ENCODE results near the gene SCYGR2.
"Not testable (repeated sequence)": the region's sequence is repeated elsewhere in the genome, so short reads cannot be mapped to it uniquely, and the experiment has no call there.

DNA sequence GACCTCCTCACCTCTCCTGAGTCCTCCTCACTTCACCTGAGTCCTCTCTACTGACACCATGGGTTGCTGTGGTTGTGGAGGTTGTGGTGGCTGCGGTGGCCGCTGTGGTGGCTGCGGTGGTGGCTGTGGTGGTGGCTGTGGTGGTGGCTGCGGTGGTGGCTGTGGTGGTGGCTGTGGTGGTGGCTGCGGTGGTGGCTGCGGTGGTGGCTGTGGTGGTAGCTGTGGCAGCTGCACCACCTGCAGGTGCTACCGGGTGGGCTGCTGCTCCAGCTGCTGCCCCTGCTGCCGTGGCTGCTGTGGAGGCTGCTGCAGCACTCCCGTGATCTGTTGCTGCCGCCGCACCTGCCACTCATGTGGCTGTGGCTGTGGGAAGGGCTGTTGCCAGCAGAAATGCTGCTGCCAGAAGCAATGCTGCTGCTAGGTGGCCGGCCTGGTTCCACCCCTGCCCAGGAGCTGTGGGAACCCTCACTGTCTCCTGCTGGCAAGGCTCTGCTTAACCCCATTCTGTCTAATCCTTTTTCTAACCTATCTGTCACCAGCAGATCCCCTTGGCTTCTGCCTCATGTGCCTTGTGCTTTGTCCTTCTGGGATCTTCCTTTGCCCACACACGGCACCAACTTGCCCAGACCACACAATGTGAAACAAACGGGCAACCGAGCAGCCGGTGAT lies at the start of gene SCYGR2:
- TF ChIP-seq, protein P1, sequence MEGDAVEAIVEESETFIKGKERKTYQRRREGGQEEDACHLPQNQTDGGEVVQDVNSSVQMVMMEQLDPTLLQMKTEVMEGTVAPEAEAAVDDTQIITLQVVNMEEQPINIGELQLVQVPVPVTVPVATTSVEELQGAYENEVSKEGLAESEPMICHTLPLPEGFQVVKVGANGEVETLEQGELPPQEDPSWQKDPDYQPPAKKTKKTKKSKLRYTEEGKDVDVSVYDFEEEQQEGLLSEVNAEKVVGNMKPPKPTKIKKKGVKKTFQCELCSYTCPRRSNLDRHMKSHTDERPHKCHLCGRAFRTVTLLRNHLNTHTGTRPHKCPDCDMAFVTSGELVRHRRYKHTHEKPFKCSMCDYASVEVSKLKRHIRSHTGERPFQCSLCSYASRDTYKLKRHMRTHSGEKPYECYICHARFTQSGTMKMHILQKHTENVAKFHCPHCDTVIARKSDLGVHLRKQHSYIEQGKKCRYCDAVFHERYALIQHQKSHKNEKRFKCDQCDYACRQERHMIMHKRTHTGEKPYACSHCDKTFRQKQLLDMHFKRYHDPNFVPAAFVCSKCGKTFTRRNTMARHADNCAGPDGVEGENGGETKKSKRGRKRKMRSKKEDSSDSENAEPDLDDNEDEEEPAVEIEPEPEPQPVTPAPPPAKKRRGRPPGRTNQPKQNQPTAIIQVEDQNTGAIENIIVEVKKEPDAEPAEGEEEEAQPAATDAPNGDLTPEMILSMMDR (IDR thresholded peaks at IDR 0.05) = not testable (repeated sequence)
- TF ChIP-seq ZFX (IDR thresholded peaks at IDR 0.05; ENCODE audit: borderline replicate concordance) = not testable (repeated sequence)

Measured in 22Rv1 (cell line).